ENCODE data around the gene HOXA4.

DNA sequence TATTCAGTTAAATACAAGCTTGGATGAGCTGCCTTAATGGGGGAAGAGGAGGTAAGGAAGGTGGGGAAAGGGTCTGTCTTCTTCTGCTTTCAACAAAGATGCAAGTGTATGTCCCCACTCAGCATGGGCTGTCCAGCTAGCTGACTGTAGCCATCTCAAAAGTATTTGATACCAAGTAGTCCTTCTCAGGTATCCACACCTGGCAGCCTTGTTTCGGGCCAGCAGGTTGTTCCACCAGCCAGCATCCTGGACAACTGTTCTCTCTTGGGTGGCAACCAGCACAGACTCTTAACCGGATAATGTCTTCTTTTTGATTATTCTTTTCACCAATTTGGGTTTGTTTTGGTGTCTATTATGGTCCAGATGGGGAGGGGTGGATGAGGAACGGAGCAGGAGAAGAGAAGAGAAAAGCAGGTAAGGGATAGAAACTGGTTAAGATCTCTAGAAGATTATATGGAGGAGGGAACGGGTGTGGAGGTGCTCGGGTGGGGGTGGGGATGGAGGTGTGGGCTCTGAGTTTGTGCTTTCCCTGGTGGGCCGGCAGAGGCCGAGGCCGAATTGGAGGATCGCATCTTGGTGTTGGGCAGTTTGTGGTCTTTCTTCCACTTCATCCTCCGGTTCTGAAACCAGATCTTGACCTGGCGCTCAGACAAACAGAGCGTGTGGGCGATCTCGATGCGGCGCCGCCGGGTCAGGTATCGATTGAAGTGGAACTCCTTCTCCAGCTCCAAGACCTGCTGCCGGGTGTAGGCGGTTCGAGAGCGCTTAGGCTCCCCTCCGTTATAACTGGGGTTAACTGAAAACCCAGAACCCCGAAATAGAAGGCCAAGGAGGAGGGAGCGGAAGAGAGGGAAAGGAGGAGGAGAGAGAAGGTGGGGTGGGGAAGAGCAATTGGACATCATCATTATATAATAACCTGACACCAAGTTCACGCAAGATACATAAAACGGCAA is 1.5 kb downstream of the HOXA4 start:
- TF ChIP-seq, protein P1, sequence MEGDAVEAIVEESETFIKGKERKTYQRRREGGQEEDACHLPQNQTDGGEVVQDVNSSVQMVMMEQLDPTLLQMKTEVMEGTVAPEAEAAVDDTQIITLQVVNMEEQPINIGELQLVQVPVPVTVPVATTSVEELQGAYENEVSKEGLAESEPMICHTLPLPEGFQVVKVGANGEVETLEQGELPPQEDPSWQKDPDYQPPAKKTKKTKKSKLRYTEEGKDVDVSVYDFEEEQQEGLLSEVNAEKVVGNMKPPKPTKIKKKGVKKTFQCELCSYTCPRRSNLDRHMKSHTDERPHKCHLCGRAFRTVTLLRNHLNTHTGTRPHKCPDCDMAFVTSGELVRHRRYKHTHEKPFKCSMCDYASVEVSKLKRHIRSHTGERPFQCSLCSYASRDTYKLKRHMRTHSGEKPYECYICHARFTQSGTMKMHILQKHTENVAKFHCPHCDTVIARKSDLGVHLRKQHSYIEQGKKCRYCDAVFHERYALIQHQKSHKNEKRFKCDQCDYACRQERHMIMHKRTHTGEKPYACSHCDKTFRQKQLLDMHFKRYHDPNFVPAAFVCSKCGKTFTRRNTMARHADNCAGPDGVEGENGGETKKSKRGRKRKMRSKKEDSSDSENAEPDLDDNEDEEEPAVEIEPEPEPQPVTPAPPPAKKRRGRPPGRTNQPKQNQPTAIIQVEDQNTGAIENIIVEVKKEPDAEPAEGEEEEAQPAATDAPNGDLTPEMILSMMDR (IDR thresholded peaks at IDR 0.05), result no peak
- TF ChIP-seq POLR2A (IDR thresholded peaks at IDR 0.05), result no peak
